HG03025 (cell line): ENCODE data around the gene SNX30.

Experiments used
- ATAC-seq: cut with Tn5 transposase; IDR thresholded peaks from one replicate; pipeline ENCODE4 v1.9.1; 2021; ENCODE audit warnings: mild to moderate bottlenecking, moderate library complexity; ENCODE audit not compliant: unreplicated experiment, low FRiP score

SNX30 gene

DNA sequence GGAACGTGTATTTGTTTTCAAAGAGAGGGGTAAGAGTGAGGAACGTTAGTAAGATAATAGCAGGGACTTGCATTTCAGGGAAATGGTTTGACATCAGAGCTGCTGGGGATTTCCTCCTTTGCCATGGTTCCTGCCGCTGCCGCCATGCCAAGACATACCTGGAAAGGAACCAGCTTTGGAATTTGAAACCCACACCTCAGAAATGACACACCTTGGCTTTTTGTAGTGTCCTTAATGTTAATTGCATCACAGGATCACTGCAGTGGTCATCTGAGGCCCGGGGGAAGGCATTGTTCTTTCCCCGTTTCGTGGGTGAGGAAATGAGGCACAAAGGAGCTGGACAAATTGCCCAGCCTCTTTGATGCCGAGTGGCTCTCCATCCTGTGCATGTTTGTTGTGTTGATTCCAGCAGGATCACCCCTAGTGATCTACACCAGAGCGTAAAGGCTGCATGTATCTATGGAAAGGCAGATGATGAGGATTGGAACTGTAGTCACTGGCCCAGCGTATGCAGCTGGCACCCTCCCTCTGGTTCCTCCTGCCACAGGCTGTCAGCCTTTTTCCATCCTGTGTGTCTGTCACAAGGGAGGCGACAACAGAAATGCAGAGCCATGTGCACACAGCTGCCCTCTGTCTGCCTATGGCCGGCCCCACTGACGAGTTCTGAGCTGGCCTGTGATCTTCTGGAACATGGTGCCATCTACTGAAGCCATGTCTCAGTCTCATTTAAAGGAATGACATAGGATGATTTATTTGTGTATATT lies 102.4 kb downstream of the SNX30 start:
- ATAC-seq, result no peak

DNA sequence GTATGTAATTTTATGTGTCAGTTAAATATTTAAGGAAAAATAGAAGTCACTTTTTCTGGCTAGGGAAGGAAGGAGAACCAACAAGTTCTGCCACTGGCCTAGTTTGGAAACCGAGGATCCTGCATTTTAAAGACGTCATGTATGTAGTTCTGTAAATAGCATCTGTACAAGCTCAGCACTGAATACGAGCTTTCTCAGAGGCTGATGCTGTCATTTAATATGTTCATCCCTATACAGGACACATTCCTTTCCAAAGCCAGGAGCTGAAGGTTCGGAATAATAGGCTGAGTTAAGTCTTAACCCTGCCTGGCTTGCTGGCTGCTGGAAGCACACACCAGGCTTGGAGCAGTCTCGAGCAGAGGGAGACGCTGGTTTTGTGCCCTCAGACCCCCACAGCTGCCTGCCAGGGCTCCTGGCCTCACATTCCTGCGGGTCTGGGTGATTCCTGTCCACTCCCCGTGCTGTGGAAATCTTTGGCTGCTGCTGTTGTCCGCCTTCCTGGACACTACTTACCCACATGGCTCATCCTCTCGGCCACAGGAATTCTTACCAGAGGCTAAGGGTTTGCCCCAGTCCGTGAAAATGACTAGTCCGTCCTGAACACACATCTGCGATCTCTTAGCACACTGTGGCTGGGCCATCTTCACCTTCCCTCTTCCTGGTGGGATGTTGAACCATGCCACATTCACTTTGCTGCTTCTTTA lies 103.5 kb downstream of the SNX30 start:
- ATAC-seq, result no peak

DNA sequence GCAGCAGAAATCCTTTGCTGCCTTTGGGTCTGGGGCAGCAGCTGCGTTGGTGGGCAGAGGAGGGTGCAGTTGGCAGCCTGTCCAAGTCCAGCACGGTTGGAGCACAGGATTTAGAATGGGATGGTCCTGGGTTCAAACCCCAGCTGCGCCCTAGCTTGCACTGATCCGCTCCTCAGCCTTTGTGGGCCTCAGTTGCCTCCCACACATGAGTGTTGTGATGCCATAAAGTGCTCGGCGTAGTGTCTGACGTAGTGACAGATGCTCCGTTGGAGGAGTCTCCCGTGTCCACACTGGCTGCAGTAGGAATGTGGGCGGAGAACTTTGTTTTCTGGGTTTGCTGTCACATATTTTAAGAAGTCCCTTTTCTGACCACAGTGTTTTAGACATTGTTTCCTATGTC lies 104.1 kb downstream of the SNX30 start:
- no peak for ATAC-seq

DNA sequence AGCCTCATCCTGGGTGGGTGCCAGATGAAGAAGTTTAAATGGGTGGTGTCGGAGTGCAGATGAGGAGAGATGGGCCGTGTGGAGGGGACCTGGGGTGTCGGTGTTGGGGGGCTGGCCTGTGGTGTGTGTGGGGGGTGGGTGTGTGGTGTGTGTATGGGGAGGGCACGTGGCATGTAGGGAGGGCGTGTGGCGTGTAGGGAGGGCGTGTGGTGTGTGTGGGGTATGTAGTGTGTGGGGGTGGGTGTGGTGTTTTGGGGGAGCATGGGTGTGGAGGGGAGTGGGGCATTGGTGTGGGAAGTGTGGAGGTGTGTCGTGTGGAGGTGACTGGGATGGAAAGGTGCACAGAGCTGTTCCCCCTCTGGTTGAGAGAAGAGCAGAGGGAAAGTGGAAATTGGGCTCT lies 105.6 kb downstream of the SNX30 start:
- no peak for ATAC-seq

DNA sequence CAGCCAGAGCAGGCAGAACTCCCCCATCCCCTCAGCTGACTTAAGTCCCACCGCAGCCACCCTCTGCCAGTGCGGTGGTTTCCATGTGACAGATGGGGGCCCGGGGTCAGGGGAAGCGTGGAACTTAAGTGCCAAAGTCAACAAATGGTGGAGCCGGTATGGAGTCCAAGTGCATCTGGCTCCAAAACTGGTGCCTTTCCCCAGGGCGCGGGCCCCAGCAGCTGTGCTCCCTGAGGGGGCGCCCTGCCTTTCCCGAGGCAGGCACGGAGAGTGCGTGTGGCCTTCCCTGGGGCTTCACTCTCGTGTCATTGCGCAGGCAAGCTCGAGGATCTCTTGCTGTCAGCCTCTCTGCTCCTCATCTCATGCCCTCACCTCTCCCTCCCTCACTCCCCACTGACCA lies 106.3 kb downstream of the SNX30 start:
- ATAC-seq, result no peak

DNA sequence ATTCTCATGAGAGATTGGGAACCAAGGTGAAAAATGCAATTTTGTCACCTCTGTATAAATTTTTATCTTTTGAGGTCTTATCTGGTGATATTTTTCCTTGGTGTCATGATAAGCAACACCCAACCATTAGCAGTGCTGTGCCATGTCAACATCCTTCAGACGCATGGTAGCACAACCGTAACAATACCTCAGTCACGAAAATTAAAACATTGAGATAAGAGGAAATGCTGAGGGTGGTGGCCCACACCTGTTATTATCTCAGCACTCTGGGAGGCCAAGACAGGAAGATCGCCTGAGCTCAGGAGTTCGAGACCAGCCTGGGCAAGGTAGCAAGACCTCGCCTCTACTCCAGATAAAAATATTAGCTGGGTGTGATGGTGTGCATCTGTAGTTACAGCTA lies 107.4 kb downstream of the SNX30 start:
- ATAC-seq, result no peak

DNA sequence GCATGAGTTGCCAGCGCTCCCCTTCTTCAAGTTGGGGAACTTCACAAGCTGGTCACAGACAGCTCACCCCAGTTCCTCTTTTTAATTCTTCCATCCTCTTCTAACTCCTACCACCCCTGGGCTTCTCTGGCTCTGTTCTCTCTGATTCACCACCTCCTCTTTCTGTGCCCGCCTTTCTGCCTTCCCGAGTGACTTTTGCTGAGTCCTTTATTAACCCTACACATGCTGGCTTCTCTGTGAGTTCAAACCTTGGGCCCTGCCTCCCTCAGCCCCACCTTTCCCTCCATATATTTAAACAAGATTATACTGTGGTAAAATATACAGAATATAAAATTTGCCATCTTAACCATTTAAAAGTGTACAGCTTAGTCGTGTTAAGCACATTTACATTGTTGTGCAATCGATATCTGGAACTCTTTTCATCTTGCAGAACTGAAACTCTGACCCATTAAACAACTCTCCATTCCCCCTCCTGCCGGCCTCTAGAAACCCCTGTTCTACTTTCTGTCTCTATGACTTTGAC lies 108.1 kb downstream of the SNX30 start:
- ATAC-seq, result peak; percentile 67

DNA sequence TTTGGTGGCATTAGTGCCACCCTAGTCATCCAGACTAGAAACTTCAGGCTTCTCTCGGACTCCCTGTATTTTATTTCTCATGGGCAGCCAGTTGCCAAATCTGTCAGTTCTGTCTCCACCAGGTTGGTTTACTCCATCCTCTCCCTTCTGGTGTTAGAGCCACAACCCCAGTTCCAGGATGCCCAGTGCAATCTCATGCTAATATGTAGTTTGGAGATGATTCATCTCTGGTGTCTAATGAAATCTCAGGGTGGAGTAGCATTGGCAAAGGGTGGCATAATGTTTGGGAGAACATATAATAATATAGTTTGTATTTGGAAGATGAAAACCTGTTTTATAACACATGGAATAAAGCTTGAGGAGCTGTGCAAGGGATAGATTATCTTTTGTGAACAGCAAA lies 109.9 kb downstream of the SNX30 start:
- no peak for ATAC-seq

DNA sequence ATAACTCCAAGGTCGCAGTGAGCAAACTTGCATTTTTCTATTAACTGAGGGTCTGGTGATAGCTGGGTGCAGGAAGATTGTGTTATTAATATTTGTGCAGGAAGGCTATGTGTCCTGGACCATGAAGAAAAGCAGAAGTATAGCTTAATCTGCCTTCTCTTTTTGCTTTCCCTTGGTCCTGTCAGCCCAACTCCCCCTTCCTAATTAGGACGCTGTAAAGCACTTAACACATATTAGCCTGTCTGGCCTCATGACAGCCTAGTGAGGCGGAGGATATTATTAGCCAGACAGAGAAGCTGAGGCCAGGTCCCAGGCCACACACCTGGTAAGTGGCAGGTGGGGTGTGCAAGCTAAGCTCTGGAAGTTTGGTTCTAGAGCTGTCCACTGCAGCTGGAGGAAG lies 110.6 kb downstream of the SNX30 start:
- no peak for ATAC-seq

DNA sequence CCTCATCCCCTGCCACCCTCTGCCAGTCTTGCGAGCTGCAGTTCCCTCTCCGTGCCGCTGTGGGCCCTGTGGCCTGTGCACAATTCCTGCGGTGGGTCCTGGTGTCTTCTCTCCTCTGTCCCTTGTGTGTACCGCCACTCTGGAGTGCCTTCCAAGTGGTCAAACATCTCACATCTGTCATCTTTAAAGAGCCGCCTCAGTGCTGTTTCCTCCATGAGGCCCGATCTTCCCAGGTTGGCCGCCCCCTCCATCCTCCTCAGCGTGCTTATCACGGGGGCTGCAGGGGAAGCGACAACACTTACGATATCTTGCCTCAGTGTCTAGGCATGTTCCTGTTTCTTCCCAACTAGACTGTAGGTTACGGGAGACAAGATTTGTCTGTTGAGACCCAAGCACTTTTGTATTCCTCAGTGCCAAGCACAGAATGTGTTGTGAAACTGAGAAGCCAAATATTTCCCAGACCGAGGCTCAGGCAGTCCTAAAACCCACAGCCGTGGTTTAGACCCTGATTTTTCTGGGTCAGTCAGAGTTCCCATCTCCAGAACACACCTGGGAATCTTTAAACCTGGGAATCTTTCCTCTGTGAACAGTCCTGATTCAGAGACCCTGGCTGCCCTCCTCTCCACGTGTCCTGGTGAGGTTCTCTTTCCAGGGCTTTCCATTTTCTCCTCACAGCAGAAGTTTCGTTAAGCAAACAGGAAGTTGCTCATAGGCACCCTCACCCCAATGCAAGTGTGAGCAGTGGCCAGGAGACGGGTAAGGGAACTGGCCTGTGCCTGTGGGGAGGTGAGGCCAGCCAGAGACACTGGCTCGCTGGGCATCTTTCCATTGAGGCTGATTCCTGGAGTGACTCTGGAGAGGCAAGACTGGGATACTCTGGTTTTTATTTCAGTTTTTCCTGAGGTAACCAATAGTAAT lies 111.3 kb downstream of the SNX30 start:
- ATAC-seq, result no peak

DNA sequence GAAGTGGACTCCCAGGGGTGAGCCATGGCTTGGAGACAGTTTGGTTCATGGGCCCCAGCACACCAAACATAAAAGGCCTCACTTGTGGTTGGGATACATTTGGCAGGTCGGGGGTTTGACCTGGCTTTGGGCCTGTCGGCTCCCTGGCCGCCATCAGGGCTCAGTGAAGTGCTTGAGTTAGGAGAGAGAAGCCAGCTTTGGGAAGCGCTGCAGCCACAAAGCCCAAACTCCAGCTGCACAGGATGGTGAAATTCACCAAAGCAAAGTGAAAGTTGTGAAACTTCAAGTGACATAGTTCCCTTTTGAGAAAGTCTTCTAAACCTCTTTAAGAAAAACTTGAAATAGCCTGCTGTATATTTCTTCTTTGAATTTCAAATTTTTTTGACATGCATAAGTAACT lies 112.7 kb downstream of the SNX30 start:
- no peak for ATAC-seq

DNA sequence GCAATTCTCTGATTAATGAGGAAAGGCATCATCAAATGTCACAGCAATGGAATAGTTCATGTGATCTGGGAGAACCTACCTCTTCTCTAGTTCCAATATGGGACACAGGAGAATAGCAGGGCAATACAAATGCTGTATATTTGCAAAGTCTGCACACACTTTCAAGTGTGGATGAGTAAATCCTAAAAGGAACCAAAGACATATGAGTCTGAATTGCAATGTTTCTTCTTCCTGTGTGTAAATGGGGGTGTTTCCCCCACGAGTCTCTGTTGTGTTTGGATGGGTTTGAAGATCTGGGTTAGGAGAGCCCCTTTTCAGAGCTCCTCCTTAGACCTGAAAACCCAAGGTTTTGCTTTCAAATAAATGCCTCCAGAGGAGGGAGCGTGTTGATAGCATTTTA lies 113.2 kb downstream of the SNX30 start:
- no peak for ATAC-seq

DNA sequence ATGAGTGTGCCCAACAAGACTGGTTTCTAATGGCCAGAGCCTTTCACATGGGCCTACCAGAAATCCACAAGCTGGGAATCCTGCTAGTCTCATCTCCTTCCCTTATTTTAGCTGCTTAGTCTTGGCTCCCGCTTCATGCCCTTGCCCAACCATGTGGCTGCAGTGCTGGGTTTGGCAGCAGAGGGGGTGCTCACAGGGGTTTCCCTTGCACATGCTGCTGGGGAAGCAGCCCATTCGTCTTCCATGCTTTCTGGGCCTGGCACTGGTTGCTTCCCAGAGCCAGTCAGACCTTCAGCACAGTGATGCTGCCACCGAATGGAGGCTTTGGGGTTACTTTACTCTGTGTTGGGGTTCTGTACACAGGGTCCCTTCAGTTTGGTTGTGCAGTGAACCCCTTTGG lies 113.8 kb downstream of the SNX30 start:
- ATAC-seq, result no peak

DNA sequence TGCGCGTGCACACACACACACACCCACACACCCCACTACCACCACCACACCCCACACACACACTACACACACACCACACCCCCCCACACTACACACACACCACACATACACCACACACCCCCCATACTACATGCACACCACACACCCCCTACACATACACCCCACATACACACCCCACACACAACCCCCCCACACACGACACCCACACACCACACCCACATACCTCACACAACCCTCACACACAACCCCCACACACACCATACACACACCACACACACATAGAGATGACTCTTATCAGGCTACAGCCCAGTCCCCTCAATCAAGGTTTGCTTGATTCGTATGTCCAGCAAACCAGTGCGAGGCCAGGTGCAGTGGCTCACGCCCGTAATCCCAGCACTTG lies 114.4 kb downstream of the SNX30 start:
- no peak for ATAC-seq

DNA sequence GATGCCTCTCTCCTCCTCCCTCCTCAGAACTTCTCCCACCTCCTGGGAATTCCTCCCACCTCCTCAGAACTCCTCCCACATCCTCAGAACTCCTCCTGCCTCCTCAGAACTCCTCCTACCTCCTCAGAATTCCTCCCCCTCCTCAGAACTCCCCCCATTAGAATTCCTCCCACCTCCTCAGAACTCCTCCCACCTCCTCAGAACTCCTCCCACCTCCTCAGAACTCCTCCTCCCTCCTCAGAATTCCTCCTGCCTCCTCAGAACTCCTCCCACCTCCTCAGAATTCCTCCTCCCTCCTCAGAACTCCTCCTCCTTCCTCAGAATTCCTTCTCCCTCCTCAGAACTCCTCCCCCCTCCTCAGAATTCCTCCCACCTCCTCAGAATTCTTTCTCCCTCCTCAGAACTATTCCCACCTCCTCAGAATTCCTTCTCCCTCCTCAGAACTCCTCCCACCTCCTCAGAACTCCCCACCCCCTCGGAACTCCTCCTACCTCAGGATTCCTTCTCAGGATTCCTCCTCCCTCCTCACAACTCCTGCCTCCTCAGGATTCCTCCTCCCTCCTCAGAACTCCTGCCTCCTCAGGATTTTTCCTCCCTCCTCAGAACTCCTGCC lies 116.2 kb downstream of the SNX30 start:
- no peak for ATAC-seq

DNA sequence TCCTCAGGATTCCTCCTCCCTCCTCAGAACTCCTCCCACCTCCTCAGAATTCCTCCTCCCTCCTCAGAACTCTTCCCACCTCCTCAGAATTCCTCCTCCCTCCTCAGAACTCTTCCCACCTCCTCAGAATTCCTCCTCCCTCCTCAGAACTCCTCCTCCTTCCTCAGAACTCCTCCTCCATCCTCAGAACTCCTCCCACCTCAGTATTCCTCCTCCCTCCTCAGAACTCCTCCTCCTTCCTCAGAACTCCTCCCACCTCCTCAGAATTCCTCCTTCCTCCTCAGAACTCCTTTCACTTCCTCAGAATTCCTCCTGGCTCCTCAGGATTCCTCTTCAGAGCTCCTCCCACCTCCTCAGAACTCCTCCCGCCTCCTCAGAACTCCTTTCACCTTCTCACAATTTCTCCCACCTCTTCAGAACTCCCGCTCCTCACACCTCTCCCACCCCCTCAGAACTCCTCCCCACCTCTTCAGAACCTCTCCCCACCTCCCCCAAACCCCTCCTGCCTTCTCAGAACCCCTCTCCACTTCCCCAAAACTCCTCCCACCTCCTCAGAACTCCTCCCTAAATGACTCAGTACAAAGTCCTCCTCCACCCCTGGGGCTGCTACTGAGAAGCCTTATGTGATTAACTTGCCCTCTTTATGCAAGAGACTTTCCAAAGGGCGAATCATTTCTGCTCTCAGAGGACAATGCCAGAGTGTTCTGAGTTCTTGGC lies 116.9 kb downstream of the SNX30 start:
- no peak for ATAC-seq

DNA sequence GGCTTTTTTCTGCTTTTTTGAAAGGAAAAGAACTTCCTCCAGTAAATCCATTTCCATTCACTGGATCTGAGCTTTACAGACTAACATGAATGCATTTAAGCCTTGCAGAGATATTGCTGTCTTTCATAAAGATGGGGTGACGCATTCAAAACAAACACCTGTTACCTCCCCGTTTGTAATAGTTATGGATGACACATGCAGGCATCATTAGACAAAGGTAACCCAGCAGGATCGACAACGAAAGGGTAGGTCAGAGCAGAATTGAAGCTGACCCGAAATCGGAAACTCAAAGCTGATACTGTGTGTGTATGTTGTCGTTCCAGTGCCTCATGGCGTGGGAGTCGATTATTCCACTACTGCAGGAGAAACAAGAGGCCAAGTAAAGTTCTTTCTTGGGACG lies 117.9 kb downstream of the SNX30 start:
- ATAC-seq, result no peak

DNA sequence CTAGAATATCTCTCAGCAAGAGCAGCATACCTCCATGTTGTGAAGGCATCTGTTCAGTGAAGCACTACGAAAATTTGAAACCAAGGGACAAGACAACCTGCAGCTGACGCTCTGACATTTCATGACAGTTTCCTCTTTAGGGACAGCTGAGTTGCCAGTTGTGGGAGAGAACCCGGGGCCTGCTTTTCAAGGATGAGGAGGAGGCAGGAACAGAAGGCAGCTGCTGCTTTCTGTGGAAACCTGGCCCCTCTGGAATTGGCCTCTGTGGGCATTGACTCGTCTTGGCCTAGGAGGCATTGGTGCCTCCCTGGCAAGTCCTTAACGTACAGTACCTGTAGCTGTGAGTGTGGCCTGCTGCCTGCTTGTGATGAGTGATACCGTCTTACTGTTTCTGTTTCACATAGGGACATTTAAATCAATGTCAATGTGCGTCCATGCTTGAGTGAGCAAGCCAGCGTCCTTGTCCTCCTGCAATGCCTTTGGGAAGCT lies 118.5 kb downstream of the SNX30 start:
- ATAC-seq, result no peak

DNA sequence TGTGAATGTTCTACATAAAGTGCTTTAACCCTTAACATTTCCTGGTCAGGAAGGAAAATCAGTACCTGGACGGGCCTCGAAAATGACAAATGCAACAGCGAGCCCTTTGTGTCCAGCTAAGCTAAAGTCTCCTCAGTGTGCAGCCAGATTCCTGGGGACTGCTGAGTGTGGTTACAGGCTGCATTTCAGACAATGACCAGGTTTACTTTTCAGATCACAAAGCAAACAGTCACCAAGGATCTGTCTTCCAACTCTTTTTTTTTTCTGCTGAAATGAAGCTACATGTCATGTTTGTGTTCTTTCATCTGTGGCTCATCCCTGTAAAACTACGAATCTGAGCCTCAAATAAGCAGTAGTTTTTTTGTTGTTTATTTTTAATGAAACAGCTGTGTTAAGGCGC lies 119.4 kb downstream of the SNX30 start:
- ATAC-seq, result no peak

DNA sequence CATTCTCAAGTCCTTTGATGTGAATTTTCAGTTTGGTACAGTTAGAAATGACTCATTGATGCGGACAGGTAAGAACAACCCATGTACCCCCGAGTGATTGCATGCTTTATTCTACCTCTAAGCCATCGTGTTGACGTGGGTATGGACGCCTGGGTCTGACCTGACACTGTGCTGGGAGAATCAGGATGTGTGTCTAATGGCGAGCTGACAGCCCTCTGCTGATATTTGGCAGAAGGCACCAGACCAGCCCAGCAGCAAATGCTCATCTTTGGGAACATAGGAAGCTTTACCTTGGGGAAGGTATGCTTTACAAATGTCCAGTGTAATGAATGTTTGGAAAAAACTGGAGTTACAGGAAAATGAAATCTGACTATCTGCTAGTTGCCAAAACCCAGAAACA lies 120.0 kb downstream of the SNX30 start:
- no peak for ATAC-seq
